GM18502 (cell line): ENCODE data around the gene CUL7.
"Not testable (repeated sequence)": the region's sequence is repeated elsewhere in the genome, so short reads cannot be mapped to it uniquely, and the experiment has no call there.

Experiments used
- ATAC-seq: cut with Tn5 transposase; IDR thresholded peaks from one replicate; pipeline ENCODE4 v1.9.1; 2021; ENCODE audit warnings: mild to moderate bottlenecking; ENCODE audit not compliant: unreplicated experiment, poor library complexity

CUL7 gene

GRCh38 chr6:43052225-43052841 lies 1.3 kb downstream of the CUL7 start:
- ATAC-seq, result no peak

DNA sequence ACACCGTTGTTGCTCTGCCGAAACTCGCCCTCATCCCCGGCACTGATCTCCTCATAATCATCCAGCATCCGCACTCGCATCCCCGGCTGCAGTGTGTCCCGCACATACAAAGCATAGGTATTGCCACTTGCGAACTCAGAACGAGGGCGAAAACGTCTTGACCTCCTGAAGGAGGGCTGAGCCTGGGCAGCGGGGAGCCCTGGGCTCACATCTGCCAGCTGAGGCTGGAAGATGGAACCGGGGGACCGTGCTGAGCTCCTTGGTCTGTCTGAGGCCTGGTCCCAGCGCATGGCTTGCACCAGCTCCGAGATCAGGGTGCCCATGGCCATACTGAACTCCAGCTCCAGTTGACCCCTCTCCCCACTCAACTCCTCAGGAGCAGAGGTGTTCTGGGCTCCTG lies 2.7 kb downstream of the CUL7 start:
- ATAC-seq, result no peak

GRCh38 chr6:43047998-43048397 lies 5.7 kb downstream of the CUL7 start:
- ATAC-seq, result no peak

DNA sequence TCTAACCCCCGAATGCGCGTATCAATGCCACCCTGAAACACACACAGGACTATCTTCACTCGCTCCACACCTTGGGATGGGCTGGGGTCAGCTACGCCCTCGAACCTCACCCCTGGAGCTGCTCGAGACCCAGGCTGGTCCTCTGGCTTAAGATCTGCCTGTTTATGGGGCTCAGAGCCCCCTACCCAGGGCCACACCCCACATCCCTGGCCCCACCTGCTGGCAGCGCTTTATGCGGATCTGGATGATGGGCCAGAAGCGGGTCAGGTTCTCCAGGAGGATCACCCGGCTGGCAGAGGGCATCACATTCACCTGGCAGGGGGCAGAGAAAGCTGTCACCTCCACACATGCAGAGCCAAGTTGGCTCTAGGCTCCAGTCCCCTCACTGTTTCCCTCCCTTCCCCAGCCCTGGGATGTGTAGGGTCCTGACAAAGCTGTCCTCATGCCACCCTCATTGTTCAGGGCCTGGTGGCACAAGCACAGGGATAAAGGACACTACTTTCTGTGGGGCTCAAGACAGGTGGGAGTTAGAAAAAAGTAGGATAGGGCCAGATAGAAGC lies 8.2 kb downstream of the CUL7 start:
- ATAC-seq, result no peak

DNA sequence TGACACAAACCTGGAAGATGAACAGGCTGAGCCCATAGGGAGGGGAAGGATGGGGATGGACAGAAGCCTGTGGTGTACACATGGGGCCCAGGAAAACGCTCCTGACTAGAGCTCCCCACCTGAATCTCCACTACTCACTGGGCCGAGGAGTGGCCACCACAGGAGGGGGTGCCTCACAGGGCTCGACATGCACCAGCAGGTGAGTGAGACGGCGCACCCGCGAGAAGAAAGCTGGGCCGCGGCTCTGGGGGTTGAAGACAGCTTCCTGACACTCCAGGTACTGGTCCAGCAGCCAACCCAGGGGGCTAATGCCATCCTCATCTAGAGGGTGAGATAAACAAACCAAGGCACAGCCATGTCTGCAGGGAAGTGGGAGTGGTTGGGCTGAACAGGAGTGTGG lies 10.3 kb downstream of the CUL7 start:
- no peak for ATAC-seq

GRCh38 chr6:43041475-43041874 lies 12.2 kb downstream of the CUL7 start:
- ATAC-seq, result not testable (repeated sequence)

DNA sequence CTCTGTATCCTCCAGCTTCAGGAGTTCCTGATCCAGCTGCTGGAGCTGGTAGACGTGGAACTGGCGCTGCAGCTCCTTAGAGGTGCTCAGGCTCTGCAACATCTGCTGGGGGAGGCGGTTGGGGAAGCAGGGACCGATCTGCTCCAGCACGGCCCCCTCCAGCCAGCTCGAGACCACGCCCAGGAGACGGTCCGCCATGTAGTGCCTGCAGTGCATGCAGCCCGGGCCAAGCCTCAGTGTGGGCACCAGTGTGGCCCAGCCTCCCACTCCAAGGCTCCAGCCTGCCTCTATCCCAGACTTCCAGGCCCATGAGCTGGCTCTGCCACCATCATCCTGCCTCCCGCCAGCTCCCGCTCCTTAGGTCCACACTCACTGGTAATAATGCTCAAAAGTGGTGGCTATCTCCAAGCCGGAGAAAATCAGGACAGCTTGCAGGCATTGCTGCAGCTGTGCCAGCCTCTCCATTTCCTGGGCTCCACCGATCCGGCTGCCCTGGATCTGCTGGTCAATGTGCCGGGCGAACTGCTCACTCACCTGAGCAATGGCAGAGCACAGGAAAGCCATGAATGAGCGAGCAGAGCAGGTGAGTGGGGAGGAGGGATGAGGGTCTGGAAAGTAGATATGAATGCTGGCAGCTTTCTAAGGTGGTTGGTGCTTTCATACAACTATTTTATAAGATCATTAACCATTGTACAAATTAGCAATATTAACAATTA lies 13.0 kb downstream of the CUL7 start:
- ATAC-seq, result no peak

GRCh38 chr6:43038727-43039126 lies 14.9 kb downstream of the CUL7 start:
- no peak for ATAC-seq

- ATAC-seq, result no peak
Measured at GRCh38 chr6:43037706-43038105, 15.9 kb downstream of the CUL7 start.

DNA sequence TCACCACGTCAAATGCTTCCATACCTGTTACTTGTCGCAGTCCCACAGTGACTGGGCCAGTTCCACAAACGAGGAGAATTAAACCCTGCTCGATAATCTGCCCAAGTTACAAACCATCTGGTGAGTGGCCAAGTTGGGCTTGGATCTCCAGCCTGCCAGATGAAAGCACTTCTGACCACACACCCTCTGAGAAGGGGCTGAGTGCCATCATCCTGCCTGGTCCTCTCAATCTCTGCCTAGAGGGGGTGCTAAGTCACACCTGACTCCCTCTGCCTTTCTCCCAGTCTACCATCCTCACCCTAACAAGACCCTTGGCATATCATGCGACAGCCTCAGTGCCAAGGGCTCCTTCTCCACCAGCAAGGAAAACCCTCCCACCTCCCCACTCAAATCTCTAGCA lies 16.5 kb downstream of the CUL7 start:
- ATAC-seq, result no peak

GRCh38 chr6:43036712-43037111 lies 16.9 kb downstream of the CUL7 start:
- ATAC-seq, result no peak

DNA sequence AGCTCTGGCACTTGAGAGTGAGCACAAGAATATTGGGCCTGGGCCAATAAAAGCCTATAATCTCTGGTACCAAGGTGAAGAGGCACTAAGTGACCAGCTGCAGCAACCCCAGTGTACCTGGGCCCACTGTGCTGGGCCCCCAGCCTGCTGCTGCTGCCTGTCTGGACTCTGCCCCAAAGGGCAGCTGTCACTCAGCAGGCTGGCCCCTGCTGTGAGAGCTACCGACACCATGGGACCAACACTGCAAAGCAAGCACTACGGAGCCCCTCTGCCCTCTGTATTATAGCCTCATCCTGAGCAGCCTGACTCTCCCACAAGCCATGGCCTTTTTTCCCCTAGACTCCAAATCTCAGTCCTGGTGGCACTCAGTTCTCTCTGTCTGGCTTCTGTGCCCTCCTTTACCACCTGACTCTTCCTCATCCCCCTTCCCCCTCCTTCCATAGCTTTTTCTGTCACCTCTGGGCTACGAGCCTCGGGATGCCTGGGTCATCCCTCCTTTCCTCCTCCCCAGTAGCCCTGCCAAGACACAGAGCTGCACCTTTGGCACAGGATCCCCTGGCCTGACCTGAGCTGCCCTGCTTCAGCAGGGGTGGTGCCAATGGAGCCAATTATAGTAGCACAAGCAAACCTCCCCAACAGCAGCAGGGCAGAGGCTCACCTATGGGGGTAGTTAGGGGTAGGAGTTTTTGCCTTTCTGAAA lies 18.0 kb downstream of the CUL7 start:
- no peak for ATAC-seq

DNA sequence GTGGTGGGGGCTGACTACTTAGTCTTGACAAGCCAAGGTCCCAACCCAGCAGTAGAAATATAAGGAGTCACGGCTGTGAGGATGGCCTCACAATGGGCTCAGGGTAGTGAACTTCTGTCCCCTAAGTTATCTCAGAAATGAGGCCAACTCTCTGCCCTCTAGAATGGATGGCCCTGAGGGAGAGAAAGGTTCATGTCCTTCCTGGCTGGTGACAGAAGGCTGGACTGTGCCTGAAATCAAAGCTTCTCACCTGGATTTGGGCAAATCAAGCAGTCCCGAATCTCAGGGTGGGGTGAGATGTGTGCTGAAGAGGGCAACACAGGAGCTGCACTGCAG lies 19.5 kb downstream of the CUL7 start:
- ATAC-seq, result no peak

GRCh38 chr6:43033496-43034189 lies 20.0 kb downstream of the CUL7 start:
- no peak for ATAC-seq

GRCh38 chr6:43032326-43032725 lies 21.3 kb downstream of the CUL7 start:
- no peak for ATAC-seq

GRCh38 chr6:43029120-43029519 lies 24.5 kb downstream of the CUL7 start:
- no peak for ATAC-seq

DNA sequence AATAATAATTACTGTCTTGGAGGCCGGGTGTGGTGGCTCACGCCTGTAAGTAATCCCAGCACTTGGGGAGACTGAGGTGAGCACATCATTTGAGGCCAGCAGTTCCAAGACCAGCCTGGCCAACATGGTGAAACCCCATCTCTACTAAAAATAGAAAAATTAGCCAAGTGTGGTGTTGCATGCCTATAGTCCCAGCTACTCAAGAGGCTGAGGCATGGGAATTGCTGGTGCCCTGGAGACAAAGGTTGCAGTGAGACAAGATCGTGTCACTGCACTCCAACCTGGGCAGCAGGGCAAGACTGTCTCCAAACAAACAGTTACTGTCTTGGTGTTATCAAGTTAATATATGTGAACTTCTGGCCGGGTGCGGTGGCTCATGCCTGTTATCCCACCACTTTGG lies 27.3 kb downstream of the CUL7 start:
- no peak for ATAC-seq

GRCh38 chr6:43024436-43024835 lies 29.2 kb downstream of the CUL7 start:
- no peak for ATAC-seq

DNA sequence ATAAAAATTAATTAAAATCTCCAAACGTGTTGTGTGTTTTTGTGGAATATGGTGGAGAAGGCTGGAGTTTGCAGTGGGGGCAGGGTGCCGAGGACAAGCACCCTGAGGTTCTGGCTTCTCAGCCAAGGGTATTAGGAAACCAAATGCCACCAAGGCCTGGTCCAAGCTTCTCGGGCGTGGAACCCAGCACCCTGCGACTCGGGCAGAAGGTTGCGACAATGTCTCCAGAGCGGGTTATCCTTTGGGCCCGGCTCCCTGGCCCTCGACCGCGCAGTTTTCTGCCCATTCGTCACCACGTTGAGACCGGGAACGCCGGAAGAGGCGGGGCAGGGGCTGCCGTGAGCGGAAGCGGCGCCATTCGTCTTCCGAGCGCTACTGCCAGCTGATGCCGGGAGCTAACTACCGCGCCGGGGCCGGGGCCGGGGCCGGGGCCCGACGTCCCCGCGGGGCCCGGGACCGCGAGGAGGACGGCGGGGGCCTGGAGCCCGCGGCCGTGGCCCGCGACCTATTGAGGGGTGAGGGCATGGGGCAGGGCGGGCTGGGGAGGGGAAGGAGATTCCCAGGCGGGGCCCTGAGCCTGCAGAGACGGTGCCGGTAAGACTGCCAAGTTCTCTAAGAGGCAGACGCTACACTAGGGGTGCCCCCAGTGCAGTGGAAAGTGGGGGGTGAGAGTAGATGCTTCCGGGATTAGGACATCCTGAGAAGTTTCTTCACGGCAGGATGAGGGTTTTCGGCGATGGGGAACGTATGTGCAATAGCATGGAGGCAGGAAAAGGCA lies 32.2 kb downstream of the CUL7 start, which contains the start of gene RRP36:
TSS of gene RRP36 (plus strand) at position 354 of the 778 bp plus-strand sequence. CDS start at position 386, 32 bp downstream.
- ATAC-seq, result peak; percentile 79

GRCh38 chr6:43020847-43021246 lies 32.8 kb downstream of the CUL7 start:
- ATAC-seq, result no peak
